Posterior cingulate gyrus (tissue), 11 donors: ENCODE measurements around the gene HECW1.
"Not testable (repeated sequence)": the region's sequence is repeated elsewhere in the genome, so short reads cannot be mapped to it uniquely, and the experiment has no call there.

Source experiments
- DNase-seq, 10 donors: peaks; one replicate each; pipeline versions ENCODE4 v3.0.0 to v3.0.0-alpha.2; 2020 to 2021; ENCODE audit warnings: mixed read lengths in 3 of 10
- intact Hi-C: fragments of 100-400 bp; cut with DNase I; formaldehyde crosslinking; loops from one replicate; pipeline ENCODE4 v1.15.1; 2023

HECW1 gene

DNA sequence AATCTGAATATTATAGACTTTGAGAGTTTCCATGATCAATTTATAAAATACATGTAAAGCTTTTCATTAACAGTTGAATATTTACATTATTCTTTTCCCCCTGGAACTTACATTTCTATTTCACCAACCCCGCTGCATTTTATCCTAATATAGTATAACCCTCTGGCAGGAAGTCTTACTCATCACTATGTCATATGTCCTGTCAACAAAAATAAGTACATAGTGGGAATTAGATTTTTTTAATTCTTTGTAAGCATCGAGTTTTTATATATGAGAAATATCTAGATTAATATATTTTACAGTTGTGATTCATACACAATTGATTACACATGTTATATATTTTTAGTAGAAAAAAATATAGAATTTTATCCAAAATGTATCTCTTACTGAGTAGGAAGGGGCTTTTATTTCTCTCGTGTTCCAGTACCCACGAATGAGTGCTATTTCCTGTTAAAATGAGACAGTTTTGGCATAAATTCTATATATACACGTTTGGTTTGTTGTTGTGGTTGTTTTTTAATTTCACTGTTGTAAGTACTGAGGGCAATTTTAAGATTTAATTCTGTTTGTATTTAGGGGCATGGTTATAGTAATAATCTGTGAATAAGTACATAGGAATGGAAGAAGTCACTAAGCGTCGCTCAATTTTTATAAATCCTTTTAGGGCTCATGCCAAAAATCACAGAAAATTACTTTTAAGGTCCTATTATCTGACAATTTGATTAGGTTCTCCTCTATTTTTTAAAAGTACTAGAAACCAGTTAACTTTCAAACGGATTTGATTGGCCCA, 87.1 kb downstream of the HECW1 start:
- intact Hi-C loops: no loop called here
- no peak for DNase-seq

DNA sequence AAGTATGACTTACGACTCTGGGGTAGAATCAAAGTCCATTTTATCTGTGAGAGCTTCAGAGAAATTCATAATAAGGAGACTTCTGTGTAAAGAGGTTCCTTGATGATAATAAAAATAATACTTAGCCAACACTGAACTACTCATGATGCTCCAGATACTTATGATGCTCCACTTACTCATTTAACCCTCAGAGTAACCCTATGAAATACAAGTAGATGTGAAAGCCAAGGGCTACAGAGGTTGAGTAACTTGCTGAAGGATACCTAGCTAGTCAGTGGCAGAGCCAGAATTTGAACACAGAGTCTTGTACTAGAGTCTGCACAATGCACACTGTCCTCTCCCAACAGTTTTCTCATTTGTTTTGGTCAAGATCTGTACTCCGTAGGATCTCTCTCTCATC, 89.5 kb downstream of the HECW1 start:
- DNase-seq: no peak
- intact Hi-C loops: no loop called here

DNA sequence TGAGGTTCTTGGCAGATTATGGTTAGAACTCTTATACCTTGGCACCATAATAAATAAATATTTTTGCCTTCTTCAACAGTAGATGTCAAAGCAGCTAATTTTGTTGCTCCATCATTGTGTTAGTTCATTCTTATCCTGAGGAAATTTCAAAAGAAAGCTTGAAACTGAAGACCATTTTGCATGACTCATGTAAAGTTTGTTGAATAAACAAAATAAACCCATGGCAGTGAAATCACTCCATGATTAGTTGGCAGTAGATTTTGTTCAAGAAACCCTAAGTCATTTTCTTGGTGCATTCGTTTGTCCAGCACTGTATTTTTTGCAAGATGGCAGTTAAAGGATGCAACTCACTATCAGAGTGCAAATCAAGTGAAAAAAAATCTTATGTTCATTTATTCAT, 91.6 kb downstream of the HECW1 start:
- no peak for DNase-seq
- intact Hi-C loops: no loop called here

DNA sequence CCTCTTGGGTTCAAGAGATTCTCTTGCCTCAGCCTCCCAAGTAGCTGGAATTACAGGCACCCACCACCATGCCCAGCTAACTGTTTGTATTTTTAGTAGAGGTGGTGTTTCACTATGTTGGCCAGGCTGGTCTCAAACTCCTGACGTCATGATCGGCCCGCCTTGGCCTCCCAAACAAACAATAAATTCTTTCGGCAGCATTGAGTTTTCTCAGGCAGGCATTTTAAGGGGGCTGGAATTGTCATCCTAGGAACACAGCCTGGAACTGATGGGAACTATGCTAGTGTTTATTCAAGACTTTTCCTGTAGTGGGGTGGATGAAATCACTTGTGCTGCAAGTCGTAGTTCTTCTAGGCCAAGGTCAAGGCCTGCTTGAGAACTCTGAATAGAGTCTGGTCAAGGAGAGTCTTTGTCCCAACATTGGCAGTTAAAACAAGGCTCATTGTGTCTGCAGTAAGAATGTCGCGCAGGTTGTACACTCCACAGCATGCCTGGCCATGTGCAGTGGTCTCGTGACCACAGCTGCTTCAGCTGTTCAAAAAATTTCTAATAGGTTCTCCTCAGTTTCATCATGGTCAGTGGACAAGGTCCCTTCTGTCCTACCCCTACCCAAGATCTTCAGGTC, 92.8 kb downstream of the HECW1 start:
- intact Hi-C loops: no loop called here
- DNase-seq: no peak

DNA sequence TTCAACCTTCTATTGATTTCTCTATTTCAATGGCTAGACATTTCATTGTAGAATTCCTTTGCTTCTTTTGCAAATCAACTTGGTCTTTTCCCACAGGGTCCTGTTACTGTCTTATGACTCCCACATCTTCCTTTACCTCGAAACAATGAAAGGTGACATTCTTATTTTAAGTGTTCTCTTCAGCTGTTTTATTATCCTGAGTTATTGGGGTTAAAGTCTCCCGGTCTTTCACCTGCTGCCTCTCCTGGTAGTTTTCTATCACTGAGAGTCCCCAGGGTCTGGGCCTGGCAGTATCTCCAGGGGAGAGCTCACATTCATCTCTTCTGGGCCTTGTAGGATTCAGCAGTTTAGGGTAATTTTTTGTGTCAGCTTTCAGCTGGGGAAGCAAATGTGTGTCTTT, 95.8 kb downstream of the HECW1 start:
- no peak for DNase-seq
- intact Hi-C loops: no loop called here

DNA sequence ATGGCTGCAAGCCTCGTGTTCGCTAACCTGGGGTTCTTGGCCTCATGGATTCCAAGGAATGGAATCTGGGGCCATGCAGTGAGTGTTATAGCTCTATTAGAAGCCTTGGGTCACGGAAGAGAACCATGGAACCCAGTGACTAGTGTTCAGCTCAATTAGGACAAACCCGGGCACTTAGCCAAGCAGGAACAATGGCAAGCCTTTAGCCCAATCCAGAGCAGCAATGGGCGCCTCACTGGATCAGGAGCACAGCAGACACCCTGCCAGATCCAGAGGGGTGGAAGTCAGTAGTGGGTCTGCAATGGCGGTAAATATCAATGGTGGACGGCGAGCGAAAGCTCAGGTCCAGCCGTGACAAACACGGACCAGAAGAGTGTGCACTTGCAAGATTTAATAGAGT, 98.1 kb downstream of the HECW1 start:
- intact Hi-C loops: not testable (repeated sequence)
- DNase-seq: peak in 3 of 10 donors; percentile 31 to 77 (median 61)

DNA sequence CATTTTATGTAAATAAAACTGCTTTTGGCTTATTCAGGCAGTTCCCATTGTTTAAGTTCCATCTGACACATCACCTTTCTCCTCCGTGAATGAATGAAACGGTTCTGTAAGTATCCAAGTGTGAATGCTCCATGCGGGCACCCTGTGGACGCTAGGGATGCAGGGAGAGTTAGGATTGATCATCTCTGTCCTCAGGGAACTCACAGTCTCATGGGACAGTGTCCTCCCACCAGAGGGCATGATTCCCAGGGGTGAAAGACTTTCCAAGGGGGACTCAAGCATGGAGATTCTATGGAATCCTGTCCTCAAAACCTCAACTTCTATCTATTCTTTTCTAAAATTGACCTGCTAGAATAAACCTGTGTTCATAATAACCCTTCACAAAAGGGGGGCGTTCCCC, 98.8 kb downstream of the HECW1 start:
- intact Hi-C loops: no loop called here
- no peak for DNase-seq

DNA sequence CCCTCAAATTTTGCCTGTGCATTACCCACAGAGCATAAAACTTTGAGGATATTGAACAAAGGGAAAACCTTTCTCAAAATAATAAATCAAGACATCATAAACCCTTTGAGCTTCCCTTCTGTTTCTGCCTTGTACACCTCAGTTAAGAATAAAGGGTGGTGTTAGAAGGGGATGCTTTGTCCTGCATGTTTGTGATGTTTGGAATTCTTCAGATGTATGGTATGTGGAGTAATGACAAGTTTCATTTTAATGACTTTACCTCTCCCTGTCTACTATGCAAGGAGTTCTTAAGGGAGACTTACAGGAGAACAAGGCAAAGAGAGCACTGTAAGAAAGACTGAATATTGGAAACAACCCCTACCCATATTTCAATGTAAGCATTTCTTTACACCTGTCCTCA, 99.2 kb downstream of the HECW1 start:
- no peak for DNase-seq
- intact Hi-C loops: no loop called here

DNA sequence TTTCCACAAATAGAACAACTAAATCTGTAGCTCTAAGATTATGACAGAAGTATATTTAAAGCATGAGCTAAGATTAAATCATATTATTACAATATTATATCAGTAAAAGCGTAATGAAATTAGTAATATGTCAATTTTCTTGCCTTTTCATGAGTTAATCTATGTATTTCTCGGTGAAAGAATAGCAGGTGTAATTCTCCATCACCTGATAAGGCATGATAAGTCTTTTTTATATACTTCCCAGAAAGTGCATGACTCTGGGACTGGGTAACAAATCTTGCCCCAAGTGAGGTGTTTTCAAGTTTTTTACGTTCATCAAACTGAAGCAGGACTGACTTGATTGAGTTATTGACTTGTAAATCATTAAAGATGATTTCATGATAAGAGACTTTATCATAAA, 100.5 kb downstream of the HECW1 start:
- DNase-seq: no peak
- intact Hi-C loops: no loop called here

DNA sequence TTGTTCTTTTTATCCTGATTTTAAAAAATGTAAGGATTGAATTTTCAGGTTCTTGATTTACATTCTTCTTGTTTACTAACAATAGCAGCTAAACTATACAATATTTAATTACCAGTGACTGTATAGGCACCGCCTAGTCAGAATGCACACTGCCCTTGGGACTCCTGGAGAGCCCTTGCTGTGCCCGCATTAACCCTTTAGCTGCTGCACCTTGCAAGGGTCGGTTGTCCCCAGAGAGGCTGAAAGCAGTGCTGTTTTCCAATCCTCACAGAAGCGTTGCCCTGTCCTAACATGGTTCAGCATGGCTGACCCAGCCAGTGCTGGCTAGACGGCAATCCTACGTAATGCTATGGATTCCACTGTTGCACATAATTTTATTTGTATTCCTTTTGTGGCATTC, 102.6 kb downstream of the HECW1 start:
- no peak for DNase-seq
- intact Hi-C loops: no loop called here

DNA sequence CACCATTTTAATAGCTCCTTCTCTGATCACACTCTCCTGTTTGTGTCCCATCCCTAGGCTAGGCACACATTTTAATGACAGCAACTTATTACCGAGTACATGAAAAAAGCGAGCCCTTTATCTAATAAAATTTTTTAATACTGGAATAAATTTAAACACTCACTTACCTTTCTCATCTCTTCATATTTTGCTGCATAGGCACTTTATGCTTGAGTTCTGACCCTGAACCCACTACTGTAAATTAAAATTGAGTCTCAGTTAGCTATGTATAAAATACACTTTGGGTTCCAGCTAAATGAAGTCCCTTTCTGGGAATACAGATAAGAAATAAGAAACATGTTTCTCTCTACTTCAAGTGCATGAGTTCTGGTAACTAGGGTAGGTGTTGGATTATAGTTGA, 104.6 kb downstream of the HECW1 start:
- DNase-seq: no peak
- intact Hi-C loops: no loop called here

DNA sequence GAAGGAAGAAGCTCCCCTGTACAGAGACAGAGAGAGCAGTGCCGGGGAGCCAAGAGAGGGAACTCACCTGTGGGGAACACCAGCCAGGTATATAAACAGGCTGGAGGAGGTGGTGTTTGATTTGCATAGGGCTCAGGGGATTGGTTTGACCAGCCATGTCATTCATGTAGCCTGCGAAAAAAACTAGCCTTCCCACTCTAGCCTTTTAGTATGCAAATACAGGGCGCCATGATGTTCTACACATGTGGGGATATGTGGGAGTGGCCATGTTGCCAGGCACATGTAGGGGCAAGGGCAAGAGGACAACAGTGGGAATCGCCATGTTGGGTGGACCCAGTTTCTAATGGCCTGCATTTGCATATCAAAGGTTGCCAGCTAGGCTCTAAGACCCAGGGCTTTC, 106.5 kb downstream of the HECW1 start:
- DNase-seq, intact Hi-C loops: not testable (repeated sequence)

DNA sequence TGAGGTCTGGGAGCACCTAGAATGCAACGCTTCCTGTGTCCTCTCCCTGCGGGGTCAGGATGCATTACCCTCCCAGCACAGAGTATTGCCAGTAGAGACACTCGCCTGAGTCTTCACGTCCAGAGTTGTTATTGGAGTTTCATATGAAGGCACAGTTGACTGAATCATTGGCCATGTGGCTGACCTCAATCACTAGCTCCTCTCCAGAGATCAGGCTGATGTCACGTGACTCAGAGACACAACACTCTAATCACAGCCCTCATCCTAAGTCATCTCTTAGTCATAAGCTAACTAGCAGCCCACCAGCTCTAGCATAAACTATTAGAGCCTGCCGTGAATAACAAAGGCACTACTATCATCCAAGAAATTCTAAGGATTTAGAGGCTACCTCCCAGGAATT, 107.8 kb downstream of the HECW1 start:
- no peak for DNase-seq

DNA sequence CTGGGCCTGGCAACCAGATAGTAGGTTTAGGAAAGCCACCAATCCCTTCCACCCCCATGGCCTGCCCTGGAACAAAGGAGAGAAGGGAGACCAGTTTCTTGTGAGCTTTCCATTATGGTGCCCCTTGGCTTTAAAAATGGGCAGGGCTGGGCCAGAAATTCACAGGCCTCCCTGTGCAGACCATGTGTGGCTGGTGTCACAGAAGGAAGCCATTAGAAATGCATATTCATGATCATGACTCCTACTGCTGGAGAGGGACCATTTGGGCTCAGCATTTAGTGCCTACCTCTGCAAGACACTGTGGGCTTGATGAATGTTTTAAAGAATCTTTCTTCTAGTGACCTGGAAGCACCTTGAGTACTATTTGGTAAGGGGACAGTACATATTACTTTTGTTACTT, 108.3 kb downstream of the HECW1 start:
- no peak for DNase-seq
- intact Hi-C loops: no loop called here

More for the DNA sequence above, 107.8 kb downstream of the HECW1 start:
- intact Hi-C loops: no loop called here

DNA sequence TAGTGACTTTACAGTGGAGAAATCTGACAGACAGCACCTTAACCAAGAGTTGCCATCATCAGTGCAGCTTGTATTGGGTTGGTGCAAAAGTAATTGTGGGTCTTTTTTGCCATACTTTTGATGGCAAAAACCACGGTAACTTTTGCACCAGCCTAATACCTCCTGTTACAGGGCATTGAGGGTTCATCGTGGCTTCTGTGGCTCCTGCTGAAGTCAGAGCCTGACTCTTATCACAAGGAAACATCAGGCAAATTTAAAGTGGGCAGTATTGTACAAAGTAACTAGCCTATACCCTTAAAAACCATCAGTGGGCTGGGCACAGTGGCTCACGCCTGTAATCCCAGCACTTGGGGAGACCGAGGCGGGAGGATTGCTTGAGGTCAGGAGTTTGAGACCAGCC, 117.4 kb downstream of the HECW1 start:
- no peak for DNase-seq
- intact Hi-C loops: no loop called here

DNA sequence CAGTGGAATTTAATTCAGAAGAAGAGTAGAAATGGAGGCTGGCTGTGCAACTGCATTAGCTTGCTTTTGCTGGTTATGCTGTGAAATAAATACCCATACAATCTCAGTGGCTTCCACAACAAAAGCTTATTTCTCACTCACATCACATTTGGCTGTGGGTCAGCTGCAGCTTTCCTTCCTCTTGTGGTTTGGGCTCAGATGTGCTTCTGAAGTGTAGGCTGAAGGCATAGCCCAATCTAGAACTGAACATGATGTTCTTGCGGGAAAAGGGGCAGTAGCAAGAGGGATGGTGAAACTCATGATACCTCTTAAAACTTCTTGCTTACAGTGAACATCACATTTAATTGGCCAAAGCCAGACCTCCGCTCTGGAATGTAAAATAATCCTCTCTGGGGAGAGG, 119.9 kb downstream of the HECW1 start:
- peak in 1 of 10 donors; percentile 39 for DNase-seq
- intact Hi-C loops: no loop called here

DNA sequence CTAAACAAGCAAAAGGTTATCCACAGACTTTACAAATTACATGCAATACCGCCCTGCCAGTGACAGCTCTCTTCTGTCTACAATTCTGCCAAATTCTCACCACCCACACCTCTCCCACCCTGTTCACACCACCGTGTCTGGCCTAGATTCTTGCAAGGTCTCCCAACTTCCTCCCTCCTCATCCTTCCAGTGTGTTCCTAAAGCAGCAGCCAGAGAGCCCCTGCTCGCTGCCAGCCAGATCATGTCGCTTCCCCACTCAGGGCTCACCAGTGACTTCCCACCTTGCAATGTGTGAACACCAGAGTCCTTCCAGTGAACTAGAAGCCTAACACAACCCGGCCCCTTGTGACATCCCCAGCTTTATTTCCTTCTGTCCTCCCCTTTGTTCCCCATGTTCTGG, 121.6 kb downstream of the HECW1 start:
- peak in 3 of 10 donors; percentile 20 to 80 (median 48) for DNase-seq
- intact Hi-C loops: no loop called here

DNA sequence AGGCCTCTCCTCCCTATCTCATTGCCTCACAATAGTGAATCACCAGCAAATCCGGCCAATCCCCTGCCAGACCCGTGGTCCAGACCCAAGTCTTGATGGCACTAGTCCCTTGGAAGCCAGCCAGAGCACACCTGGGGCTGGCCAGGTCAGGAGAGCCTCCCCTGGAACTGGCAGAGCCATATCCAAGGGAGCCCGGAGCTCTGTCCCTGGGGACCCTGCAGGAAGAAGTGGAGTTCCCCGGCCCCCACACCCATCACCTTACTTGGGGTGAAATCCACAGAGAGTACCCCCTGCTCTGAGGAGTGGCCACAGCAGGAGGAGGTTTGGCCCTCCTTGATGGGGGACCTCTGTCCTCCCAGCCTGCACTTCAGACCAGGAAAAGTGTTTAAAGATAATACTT, 122.5 kb downstream of the HECW1 start:
- intact Hi-C loops: no loop called here
- no peak for DNase-seq

DNA sequence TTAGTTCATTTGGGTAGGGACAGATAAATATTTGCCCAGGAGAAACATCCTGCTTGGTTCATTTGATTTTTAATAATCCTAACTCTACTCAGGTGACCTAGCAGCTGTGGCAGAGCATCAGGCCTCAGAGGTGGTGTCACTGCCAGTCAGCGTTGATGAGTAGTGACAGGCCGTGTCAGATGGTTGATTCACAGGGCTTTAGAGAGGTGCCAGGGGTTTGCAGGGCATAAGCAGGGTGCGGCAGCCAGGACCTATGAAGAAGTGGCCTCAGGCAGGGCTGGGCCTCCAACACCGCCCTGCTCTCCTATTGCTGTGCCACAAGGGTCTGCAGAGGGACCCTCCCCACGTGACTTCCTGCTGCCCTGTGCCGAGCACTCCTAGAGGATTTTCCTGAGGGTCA, 128.1 kb downstream of the HECW1 start:
- no peak for DNase-seq

DNA sequence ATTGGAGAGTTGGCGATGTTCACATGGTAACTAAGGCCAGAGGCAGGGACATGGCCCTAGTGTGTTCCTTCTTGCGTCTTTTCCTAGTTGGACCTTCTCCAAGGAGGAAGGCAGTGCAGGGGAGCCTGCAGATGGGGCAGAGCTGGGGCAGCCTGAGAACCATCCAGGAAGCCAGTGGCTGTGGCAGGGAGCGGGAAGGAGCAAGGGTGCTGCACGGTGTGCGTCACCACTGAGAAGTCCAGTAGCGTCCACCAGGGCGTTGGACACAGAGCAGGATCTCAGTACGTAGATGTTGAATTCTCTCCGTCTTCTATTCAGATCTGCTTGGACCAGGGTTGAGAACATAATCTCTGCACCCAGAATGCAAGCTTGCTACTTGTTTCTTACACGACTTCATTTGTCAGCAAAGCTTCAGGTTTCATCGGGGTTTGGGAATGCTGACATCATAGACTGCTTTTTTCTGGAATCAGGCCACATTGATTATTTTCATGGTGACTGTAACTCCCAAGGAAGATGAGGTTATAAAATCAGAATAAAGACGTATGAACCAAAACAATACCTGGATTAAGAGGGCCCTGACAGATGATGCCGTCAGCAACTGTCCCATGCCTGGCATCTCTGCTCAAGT, 130.3 kb downstream of the HECW1 start:
- intact Hi-C loops: no loop called here

More for the DNA sequence above, 128.1 kb downstream of the HECW1 start:
- intact Hi-C loops: no loop called here

DNA sequence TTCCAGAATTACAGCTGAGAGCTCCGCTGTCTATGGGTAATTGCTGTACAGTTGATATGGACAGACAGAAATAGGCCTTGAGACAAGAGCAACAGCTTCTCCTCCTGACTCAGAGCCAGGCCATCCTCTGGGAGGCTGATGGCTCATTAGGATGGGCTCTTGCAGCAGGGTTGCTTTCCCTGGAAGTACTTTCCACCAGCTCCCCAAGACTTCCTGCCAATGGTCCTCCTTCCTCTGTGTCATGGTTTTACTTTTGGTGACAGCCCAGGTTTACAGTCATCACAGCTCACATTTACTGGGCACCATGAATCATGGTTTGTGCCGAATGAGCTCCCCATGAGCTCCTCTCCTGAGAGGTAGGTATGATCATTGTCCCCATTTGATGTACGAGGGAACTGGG, 131.8 kb downstream of the HECW1 start:
- no peak for DNase-seq
- intact Hi-C loops: no loop called here

More for the DNA sequence above, 130.3 kb downstream of the HECW1 start:
- peak in 1 of 10 donors; percentile 67 for DNase-seq

DNA sequence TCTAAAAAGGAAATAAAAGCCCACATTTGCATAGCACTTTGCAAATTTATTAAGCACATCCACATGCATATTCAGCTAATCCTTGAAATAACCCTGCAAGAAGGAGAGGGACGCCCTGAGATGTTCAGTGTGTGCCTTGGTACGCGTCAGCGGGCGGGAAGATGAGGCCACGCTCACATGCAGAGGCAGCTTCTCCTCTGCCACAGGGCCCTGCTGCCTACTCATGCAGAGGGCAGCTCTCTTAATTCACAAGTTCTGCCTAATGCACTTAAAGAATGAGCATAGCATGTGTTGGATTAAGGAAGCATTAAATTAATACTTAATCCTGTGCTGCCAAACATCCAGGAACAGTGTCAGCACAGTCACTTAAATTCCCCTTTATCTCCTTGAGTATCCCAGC, 132.3 kb downstream of the HECW1 start:
- intact Hi-C loops: no loop called here
- peak in 3 of 10 donors; percentile 33 to 89 (median 84) for DNase-seq
